NCI-H526 (cell line): ENCODE data around the gene CCDC13.

Experiments used
- DNase-seq, 2 experiments: peaks; one replicate each; lab custom pipeline; 2025; lab: John Stamatoyannopoulos, UW

Gene CCDC13

GRCh38 chr3:42733501-42734262, 39.4 kb downstream of the CCDC13 start:
- no peak for DNase-seq

- no peak for DNase-seq
Observed at GRCh38 chr3:42732829-42733459, 40.1 kb downstream of the CCDC13 start.

GRCh38 chr3:42732196-42732828, 40.7 kb downstream of the CCDC13 start:
- no peak for DNase-seq

GRCh38 chr3:42731476-42732195, 41.4 kb downstream of the CCDC13 start:
- no peak for DNase-seq

GRCh38 chr3:42730706-42731420, 42.2 kb downstream of the CCDC13 start:
- no peak for DNase-seq

- no peak for DNase-seq
Observed at GRCh38 chr3:42730294-42730693, 42.8 kb downstream of the CCDC13 start.

GRCh38 chr3:42729404-42730145, 43.5 kb downstream of the CCDC13 start:
- no peak for DNase-seq

- no peak for DNase-seq
Observed at GRCh38 chr3:42728668-42729364, 44.2 kb downstream of the CCDC13 start.

GRCh38 chr3:42728056-42728455, 45.0 kb downstream of the CCDC13 start:
- DNase-seq = no peak

GRCh38 chr3:42725454-42725853, 47.6 kb downstream of the CCDC13 start:
- no peak for DNase-seq

GRCh38 chr3:42723219-42723618, 49.8 kb downstream of the CCDC13 start:
- no peak for DNase-seq
